ENCODE results near the gene NIT2. TPM values are rescaled to one million over a fixed set of nuclear protein-coding genes. Genes with fewer than 3 reads are reported as not detected.

NIT2 gene
- total RNA-seq, result 10 to 100 TPM; 28.6 to 31.4 TPM
- polyA plus RNA-seq, result 10 to 100 TPM; 35.8 to 43.8 (median 40.1) TPM
- 28.3 to 63.6 (median 45.3) reads per million in 6 experiments for total RNA-seq

- H3K27me3 Mint-ChIP-seq, result no peaks in the 10 kb centered on the region
- peaks cover 0 to 9% (median 0%) of the 10 kb centered on the region in 3 donors for H3K36me3 Mint-ChIP-seq
- DNase-seq (peak; percentile 60 to 86 (median 69)), ATAC-seq (peak; percentile 93 to 95)
- POLR2A ChIA-PET, result interaction anchor here (0.6 to 2.6 kb wide), 5 partner anchors 10 to 379 kb away, joined by 3 to 23 read pairs (median 3); partner anchors contain the start of genes LNP1, TBC1D23 and TOMM70
- H3K9me3 Mint-ChIP-seq, result no peaks in the 10 kb centered on the region
- H3K4me3 Mint-ChIP-seq, result peak within 1 kb of the TSS; percentile 84 to 99 (median 94)
- peaks cover 18 to 33% (median 30%) of the 10 kb centered on the region in 4 donors for H3K4me1 Mint-ChIP-seq
- peak within 1 kb of the TSS; percentile 39 to 96 (median 92) for H3K27ac Mint-ChIP-seq
Measured at GRCh38 chr3:100334488-100335351, at the start of gene NIT2. Gene NIT2, plus strand, starts transcription at chr3:100334757. Its CDS starts 35 bp downstream, at chr3:100334792.

GRCh38 chr3:100288288-100288894 lies 46.2 kb upstream of the NIT2 start:
- DNase-seq, result no peak
- no peak for ATAC-seq
- POLR2A ChIA-PET, result no interaction called here
- Mint-ChIP-seq H3K4me3 (no peak overlapping the region), H3K9me3 (no peaks in the 10 kb centered on the region), H3K36me3 (peaks cover 4 to 73% (median 20%) of the 10 kb centered on the region in 3 donors), H3K4me1 (no peaks in the 10 kb centered on the region), H3K27ac (no peak overlapping the region), H3K27me3 (no peaks in the 10 kb centered on the region)

- H3K9me3 Mint-ChIP-seq, result no peaks in the 10 kb centered on the region
- H3K4me3 Mint-ChIP-seq, result no peak overlapping the region
- no peaks in the 10 kb centered on the region for H3K27me3 Mint-ChIP-seq
- no peaks in the 10 kb centered on the region for H3K4me1 Mint-ChIP-seq
- no peak for ATAC-seq
- DNase-seq, result no peak
- POLR2A ChIA-PET, result no interaction called here
- peak overlapping the region in 4 of 10 donors; percentile 2 to 74 (median 50) for H3K27ac Mint-ChIP-seq
- H3K36me3 Mint-ChIP-seq, result peaks cover 4 to 71% (median 19%) of the 10 kb centered on the region in 3 donors
Measured at GRCh38 chr3:100289339-100289738, 45.2 kb upstream of the NIT2 start.

- POLR2A ChIA-PET, result no interaction called here
- no peak for ATAC-seq
- no peaks in the 10 kb centered on the region for H3K4me1 Mint-ChIP-seq
- H3K27ac Mint-ChIP-seq, result no peak overlapping the region
- H3K9me3 Mint-ChIP-seq, result no peaks in the 10 kb centered on the region
- H3K36me3 Mint-ChIP-seq, result peaks cover 0 to 77% (median 15%) of the 10 kb centered on the region in 3 donors
- DNase-seq, result no peak
- H3K27me3 Mint-ChIP-seq, result no peaks in the 10 kb centered on the region
- H3K4me3 Mint-ChIP-seq, result no peak overlapping the region
Measured at GRCh38 chr3:100295089-100295488, 39.5 kb upstream of the NIT2 start.

GRCh38 chr3:100297784-100298183 lies 36.8 kb upstream of the NIT2 start:
- H3K4me1 Mint-ChIP-seq, result no peaks in the 10 kb centered on the region
- H3K27ac Mint-ChIP-seq, result no peak overlapping the region
- no peak overlapping the region for H3K4me3 Mint-ChIP-seq
- POLR2A ChIA-PET, result no interaction called here
- no peak for ATAC-seq
- no peaks in the 10 kb centered on the region for H3K9me3 Mint-ChIP-seq
- no peak for DNase-seq
- H3K27me3 Mint-ChIP-seq, result no peaks in the 10 kb centered on the region
- H3K36me3 Mint-ChIP-seq, result peaks cover 0 to 83% (median 14%) of the 10 kb centered on the region in 3 donors

- DNase-seq (no peak), ATAC-seq (no peak)
- no peak overlapping the region for H3K27ac Mint-ChIP-seq
- H3K9me3 Mint-ChIP-seq, result no peaks in the 10 kb centered on the region
- no peaks in the 10 kb centered on the region for H3K4me1 Mint-ChIP-seq
- H3K4me3 Mint-ChIP-seq, result no peak overlapping the region
- POLR2A ChIA-PET, result no interaction called here
- H3K27me3 Mint-ChIP-seq, result no peaks in the 10 kb centered on the region
- H3K36me3 Mint-ChIP-seq, result peaks cover 0 to 86% (median 16%) of the 10 kb centered on the region in 3 donors
Measured at GRCh38 chr3:100299016-100299415, 35.5 kb upstream of the NIT2 start.

GRCh38 chr3:100306695-100307094 lies 27.9 kb upstream of the NIT2 start:
- Mint-ChIP-seq H3K4me1 (no peaks in the 10 kb centered on the region), H3K9me3 (no peaks in the 10 kb centered on the region), H3K27me3 (no peaks in the 10 kb centered on the region), H3K27ac (no peak overlapping the region), H3K4me3 (no peak overlapping the region), H3K36me3 (peaks cover 0 to 83% (median 5%) of the 10 kb centered on the region in 3 donors)
- POLR2A ChIA-PET, result no interaction called here
- DNase-seq, result no peak
- no peak for ATAC-seq

- no peaks in the 10 kb centered on the region for H3K27me3 Mint-ChIP-seq
- no peak overlapping the region for H3K4me3 Mint-ChIP-seq
- POLR2A ChIA-PET, result no interaction called here
- ATAC-seq, result no peak
- no peaks in the 10 kb centered on the region for H3K9me3 Mint-ChIP-seq
- no peak for DNase-seq
- no peaks in the 10 kb centered on the region for H3K4me1 Mint-ChIP-seq
- peak overlapping the region in 2 of 10 donors; percentile 4 to 51 for H3K27ac Mint-ChIP-seq
- peaks cover 0 to 72% (median 5%) of the 10 kb centered on the region in 3 donors for H3K36me3 Mint-ChIP-seq
Measured at GRCh38 chr3:100310355-100310965, 24.1 kb upstream of the NIT2 start.

- Mint-ChIP-seq H3K9me3 (no peaks in the 10 kb centered on the region), H3K4me1 (no peaks in the 10 kb centered on the region), H3K36me3 (peaks cover 0 to 70% (median 6%) of the 10 kb centered on the region in 3 donors), H3K27me3 (no peaks in the 10 kb centered on the region), H3K27ac (peak overlapping the region in 1 of 10 donors; percentile 44), H3K4me3 (no peak overlapping the region)
- no peak for DNase-seq
- no peak for ATAC-seq
- POLR2A ChIA-PET, result no interaction called here
Measured at GRCh38 chr3:100311011-100311410, 23.5 kb upstream of the NIT2 start.

GRCh38 chr3:100316641-100317069 lies 17.9 kb upstream of the NIT2 start:
- H3K27me3 Mint-ChIP-seq, result no peaks in the 10 kb centered on the region
- DNase-seq, result peak in 6 of 10 donors; percentile 11 to 52 (median 41)
- peak overlapping the region in 1 of 10 donors; percentile 41 for H3K4me3 Mint-ChIP-seq
- H3K36me3 Mint-ChIP-seq, result peaks cover 0 to 51% (median 18%) of the 10 kb centered on the region in 3 donors
- ATAC-seq, result peak; percentile 60 to 67
- peaks cover 0 to 7% (median 6%) of the 10 kb centered on the region in 4 donors for H3K4me1 Mint-ChIP-seq
- peak overlapping the region in 5 of 10 donors; percentile 26 to 77 (median 71) for H3K27ac Mint-ChIP-seq
- POLR2A ChIA-PET, result no interaction called here
- no peaks in the 10 kb centered on the region for H3K9me3 Mint-ChIP-seq

GRCh38 chr3:100317912-100318311 lies 16.6 kb upstream of the NIT2 start:
- Mint-ChIP-seq H3K27ac (peak overlapping the region in 1 of 10 donors; percentile 70), H3K9me3 (no peaks in the 10 kb centered on the region), H3K36me3 (peaks cover 0 to 49% (median 18%) of the 10 kb centered on the region in 3 donors), H3K4me1 (peaks cover 0 to 7% (median 6%) of the 10 kb centered on the region in 4 donors), H3K27me3 (no peaks in the 10 kb centered on the region), H3K4me3 (peak overlapping the region in 1 of 10 donors; percentile 18)
- no peak for ATAC-seq
- no peak for DNase-seq
- POLR2A ChIA-PET, result no interaction called here

- DNase-seq (no peak), ATAC-seq (no peak)
- POLR2A ChIA-PET, result no interaction called here
- H3K27me3 Mint-ChIP-seq, result no peaks in the 10 kb centered on the region
- no peak overlapping the region for H3K4me3 Mint-ChIP-seq
- no peak overlapping the region for H3K27ac Mint-ChIP-seq
- peaks cover 0 to 7% (median 6%) of the 10 kb centered on the region in 4 donors for H3K4me1 Mint-ChIP-seq
- no peaks in the 10 kb centered on the region for H3K9me3 Mint-ChIP-seq
- peaks cover 0 to 48% (median 16%) of the 10 kb centered on the region in 3 donors for H3K36me3 Mint-ChIP-seq
Measured at GRCh38 chr3:100319951-100320350, 14.6 kb upstream of the NIT2 start.

All from naive thymus-derived CD8-positive, alpha-beta T cell (primary cell).